ENCODE measurements around the gene C12orf42. TPM values are rescaled to one million over a fixed set of nuclear protein-coding genes. Genes with fewer than 3 reads are reported as not detected.

C12orf42 gene
- total RNA-seq, 1 experiment from 2014 or later = not detected

DNA sequence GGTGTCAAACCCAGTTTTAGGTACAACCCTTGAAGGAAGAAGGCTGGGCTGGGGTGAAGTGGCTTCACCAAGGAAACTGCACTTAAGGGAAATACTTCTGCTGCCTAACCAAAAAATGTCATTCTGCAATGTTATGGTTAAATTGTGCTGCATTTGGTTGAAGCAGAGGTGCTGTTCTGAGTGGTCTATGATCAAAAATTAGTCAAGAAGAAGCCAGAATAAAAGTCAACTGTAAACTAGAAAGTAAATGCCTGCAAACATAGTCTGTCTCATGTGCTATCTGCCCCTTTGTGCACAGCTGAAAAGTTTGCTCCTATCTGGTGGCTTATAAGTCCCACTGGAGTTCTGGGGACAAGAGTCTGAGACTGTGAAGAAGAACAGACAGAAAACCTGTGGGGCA is 158.8 kb downstream of the C12orf42 start:
- no peak overlapping the region for H3K23ac ChIP-seq (ENCODE audit: insufficient read length, low read depth, low read length)
- H4K20me1 ChIP-seq (ENCODE audit: control insufficient read depth, insufficient read depth, insufficient read length) = no peaks in the 10 kb centered on the region
- H3K9ac ChIP-seq (ENCODE audit: extremely low read depth, insufficient read length, low read length) = no peak overlapping the region
- H2BK12ac ChIP-seq (ENCODE audit: insufficient read length, low read depth, low read length) = no peak overlapping the region
- H3K18ac ChIP-seq (ENCODE audit: insufficient read length, low read depth, low read length) = no peak overlapping the region
- H3K27ac ChIP-seq (ENCODE audit: insufficient read length, low read depth, low read length) = no peak overlapping the region
- H3K79me2 ChIP-seq (ENCODE audit: insufficient read depth, low read length) = no peaks in the 10 kb centered on the region
- H3K14ac ChIP-seq (ENCODE audit: insufficient read depth, low read length) = no peak overlapping the region
- H3K9me3 Mint-ChIP-seq = peaks cover 3 to 4% of the 10 kb centered on the region in 2 experiments; a peak in 3 of 5 replicates
- no peaks in the 10 kb centered on the region for H3K9me3 ChIP-seq (ENCODE audit: control insufficient read depth, low read depth, low read length)
- H3K27ac Mint-ChIP-seq = no peak overlapping the region
- no peak overlapping the region for H2BK5ac ChIP-seq (ENCODE audit: insufficient read length, low read length)
- no peak overlapping the region for H3T11ph ChIP-seq (ENCODE audit: low read length)
- H2AFZ ChIP-seq (ENCODE audit: low read length) = no peak overlapping the region
- no peaks in the 10 kb centered on the region for H3K4me1 ChIP-seq (ENCODE audit: insufficient read depth, low read length)
- H2BK15ac ChIP-seq (ENCODE audit: low read depth, low read length) = no peak overlapping the region
- H3K36me3 Mint-ChIP-seq (ENCODE audit: insufficient read depth in 1 of 3, low read depth in 3 of 3) = peaks cover 0 to 4% (median 0%) of the 10 kb centered on the region in 3 experiments; a peak in 2 of 7 replicates
- no peaks in the 10 kb centered on the region for H3K27me3 Mint-ChIP-seq (ENCODE audit: low read depth)
- no peak overlapping the region for H2BK20ac ChIP-seq (ENCODE audit: low read depth, low read length, poor library complexity, severe bottlenecking)
- no peaks in the 10 kb centered on the region for H3K27me3 ChIP-seq (ENCODE audit: insufficient read depth, low read length)
- H2AK5ac ChIP-seq (ENCODE audit: insufficient read length, low read length) = no peak overlapping the region
- no peaks in the 10 kb centered on the region for H3K23me2 ChIP-seq (ENCODE audit: insufficient read length, low read depth, low read length, poor library complexity, severe bottlenecking)
- no peak overlapping the region for H4K5ac ChIP-seq (ENCODE audit: insufficient read length, low read depth, low read length)
- H3K4me3 Mint-ChIP-seq = no peak overlapping the region
- no peak overlapping the region for H2BK120ac ChIP-seq (ENCODE audit: low read depth, low read length, poor library complexity, severe bottlenecking)
- H3K4me1 Mint-ChIP-seq = peaks cover 7 to 14% of the 10 kb centered on the region in 2 experiments
- H3K56ac ChIP-seq (ENCODE audit: insufficient read length, low read depth, low read length) = no peak overlapping the region
- no peak overlapping the region for H4K8ac ChIP-seq (replicated peaks; ENCODE audit: insufficient read length, low read depth, low read length)
- DNase-seq = no peak
- no peak for TF ChIP-seq CTCF (conservative IDR thresholded peaks at IDR 0.05)
- H3K4ac ChIP-seq (ENCODE audit: low read depth, low read length) = no peak overlapping the region
- no peak overlapping the region for H4K91ac ChIP-seq (ENCODE audit: insufficient read length, low read depth, low read length)
- H3K79me1 ChIP-seq (ENCODE audit: insufficient read depth, low read depth, low read length, poor library complexity, severe bottlenecking) = no peaks in the 10 kb centered on the region
- H3K4me2 ChIP-seq (ENCODE audit: insufficient read depth, insufficient read length, low read length) = no peak overlapping the region
